ENCODE measurements around the gene TTC39A. TPM values are rescaled to one million over a fixed set of nuclear protein-coding genes. Genes with fewer than 3 reads are reported as not detected.

TTC39A gene
- total RNA-seq, 1 experiment from 2014 or later: 0.35 TPM

DNA sequence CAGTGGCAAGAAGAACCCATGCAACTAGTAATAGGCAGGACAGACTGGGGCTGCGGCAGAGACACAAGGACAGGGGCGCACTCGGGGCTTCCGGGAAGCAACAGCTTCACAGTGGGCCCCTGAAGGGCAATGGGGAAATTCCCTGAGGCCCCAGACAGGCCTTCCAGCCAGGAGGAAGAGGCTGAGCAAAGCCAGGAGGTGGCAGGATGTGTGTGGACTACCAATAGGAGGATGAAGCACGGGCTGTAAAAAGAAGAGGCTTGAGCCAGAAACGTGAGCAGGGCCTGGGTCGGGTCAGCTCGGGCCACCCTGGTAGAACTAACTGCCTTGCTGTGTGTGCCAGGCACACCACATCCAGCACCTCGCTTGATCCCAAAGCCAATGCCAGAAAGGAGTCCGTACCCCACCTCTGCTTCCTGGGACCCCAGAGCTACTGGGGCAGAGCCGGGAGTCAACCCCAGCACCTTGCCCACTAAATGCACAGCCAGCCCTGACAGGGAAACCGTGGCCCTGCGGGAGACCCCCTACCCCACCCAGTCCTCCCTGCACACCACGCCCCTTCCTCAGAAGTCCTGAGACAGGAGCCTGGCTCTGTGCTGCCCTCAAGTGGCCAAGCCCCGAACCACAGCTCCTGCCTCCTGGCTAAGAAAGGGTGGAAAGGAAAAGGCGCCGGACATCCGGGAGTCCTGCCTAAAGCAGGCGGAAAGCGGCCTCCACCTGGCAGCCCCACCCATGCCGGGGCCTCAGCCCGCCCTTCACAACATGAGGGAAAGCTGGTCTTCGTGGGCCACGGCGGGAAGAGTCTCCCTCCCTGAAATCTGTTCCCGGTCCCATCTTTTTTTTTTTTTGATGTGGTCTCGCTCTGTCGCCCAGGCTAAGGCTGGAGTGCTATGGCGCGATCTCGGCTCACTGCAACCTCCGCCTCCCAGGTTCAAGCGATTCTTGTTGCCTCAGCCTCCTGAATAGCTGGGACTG lies 33.7 kb downstream of the TTC39A start:
- Mint-ChIP-seq H3K9me3 (ENCODE audit: unreplicated experiment) (no peaks in the 10 kb centered on the region), H3K27ac (ENCODE audit: low read depth, unreplicated experiment) (no peak overlapping the region), H3K4me3 (ENCODE audit: unreplicated experiment) (peak overlapping the region; percentile 41), H3K36me3 (ENCODE audit: insufficient read depth, unreplicated experiment) (no peaks in the 10 kb centered on the region), H3K4me1 (ENCODE audit: insufficient read depth, unreplicated experiment) (peaks cover 13% of the 10 kb centered on the region), H3K27me3 (ENCODE audit: insufficient read depth, unreplicated experiment) (no peaks in the 10 kb centered on the region)
- peak; percentile 83 for DNase-seq (ENCODE audit: unreplicated experiment)
- no TSS peak for BruUV-seq (replicated peaks)
- TF ChIP-seq, protein P1, sequence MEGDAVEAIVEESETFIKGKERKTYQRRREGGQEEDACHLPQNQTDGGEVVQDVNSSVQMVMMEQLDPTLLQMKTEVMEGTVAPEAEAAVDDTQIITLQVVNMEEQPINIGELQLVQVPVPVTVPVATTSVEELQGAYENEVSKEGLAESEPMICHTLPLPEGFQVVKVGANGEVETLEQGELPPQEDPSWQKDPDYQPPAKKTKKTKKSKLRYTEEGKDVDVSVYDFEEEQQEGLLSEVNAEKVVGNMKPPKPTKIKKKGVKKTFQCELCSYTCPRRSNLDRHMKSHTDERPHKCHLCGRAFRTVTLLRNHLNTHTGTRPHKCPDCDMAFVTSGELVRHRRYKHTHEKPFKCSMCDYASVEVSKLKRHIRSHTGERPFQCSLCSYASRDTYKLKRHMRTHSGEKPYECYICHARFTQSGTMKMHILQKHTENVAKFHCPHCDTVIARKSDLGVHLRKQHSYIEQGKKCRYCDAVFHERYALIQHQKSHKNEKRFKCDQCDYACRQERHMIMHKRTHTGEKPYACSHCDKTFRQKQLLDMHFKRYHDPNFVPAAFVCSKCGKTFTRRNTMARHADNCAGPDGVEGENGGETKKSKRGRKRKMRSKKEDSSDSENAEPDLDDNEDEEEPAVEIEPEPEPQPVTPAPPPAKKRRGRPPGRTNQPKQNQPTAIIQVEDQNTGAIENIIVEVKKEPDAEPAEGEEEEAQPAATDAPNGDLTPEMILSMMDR (IDR thresholded peaks at IDR 0.05; ENCODE audit: unreplicated experiment): peak; percentile 98
- ChIA-PET CTCF (interaction anchor here (0.6 to 5.7 kb wide), 40 partner anchors 9 to 680 kb away, joined by 3 to 69 read pairs (median 4); no protein-coding TSS in a partner anchor), POLR2A (interaction anchor here (0.9 to 1.7 kb wide), 8 partner anchors 16 to 522 kb away, joined by 3 to 7 read pairs (median 4); partner anchors contain the start of genes CDKN2C and RNF11)
- intact Hi-C loops (cut with micrococcal nuclease): loop anchor here (1.0 to 10.0 kb wide), 5 partner anchors 62 to 932 kb away; partner anchors contain the start of gene RNF11

DNA sequence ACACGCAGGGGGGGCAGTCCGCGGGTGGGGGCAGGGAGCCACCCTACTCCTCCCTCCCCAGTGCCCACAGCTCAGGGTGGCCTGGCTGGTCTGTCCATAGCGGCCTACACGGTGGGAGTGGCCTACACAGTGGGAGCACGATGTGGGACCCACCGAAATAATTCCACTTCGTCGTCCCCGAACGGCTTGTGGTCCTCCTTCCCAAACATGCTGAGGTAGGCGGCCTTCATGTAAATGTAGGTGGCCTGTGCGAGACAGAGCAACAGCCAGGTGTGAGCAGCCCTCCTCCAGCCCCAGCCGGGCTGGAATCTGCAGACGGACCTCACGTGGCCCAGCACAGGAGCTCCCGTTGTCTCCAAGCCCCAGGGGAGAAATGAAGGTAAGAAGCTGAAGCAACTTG lies 34.4 kb downstream of the TTC39A start:
- Mint-ChIP-seq H3K27me3 (ENCODE audit: insufficient read depth, unreplicated experiment) (no peaks in the 10 kb centered on the region), H3K9me3 (ENCODE audit: unreplicated experiment) (no peaks in the 10 kb centered on the region), H3K36me3 (ENCODE audit: insufficient read depth, unreplicated experiment) (no peaks in the 10 kb centered on the region), H3K4me1 (ENCODE audit: insufficient read depth, unreplicated experiment) (peaks cover 13% of the 10 kb centered on the region), H3K27ac (ENCODE audit: low read depth, unreplicated experiment) (no peak overlapping the region), H3K4me3 (ENCODE audit: unreplicated experiment) (no peak overlapping the region)
- intact Hi-C loops (cut with micrococcal nuclease): loop anchor here (10.0 kb wide), 3 partner anchors 61 to 931 kb away; partner anchors contain the start of gene RNF11
- POLR2A ChIA-PET: interaction anchor here (1.1 to 1.7 kb wide), 3 partner anchors 60 to 522 kb away, joined by 3 to 7 read pairs (median 4); partner anchors contain the start of genes CDKN2C and RNF11
- BruUV-seq (replicated peaks): no TSS peak
- CTCF ChIA-PET: interaction anchor here (0.6 to 5.7 kb wide), 23 partner anchors 9 to 422 kb away, joined by 3 to 69 read pairs (median 6); no protein-coding TSS in a partner anchor
- TF ChIP-seq, protein P1 (IDR thresholded peaks at IDR 0.05; ENCODE audit: unreplicated experiment): no peak
- DNase-seq (ENCODE audit: unreplicated experiment): no peak

DNA sequence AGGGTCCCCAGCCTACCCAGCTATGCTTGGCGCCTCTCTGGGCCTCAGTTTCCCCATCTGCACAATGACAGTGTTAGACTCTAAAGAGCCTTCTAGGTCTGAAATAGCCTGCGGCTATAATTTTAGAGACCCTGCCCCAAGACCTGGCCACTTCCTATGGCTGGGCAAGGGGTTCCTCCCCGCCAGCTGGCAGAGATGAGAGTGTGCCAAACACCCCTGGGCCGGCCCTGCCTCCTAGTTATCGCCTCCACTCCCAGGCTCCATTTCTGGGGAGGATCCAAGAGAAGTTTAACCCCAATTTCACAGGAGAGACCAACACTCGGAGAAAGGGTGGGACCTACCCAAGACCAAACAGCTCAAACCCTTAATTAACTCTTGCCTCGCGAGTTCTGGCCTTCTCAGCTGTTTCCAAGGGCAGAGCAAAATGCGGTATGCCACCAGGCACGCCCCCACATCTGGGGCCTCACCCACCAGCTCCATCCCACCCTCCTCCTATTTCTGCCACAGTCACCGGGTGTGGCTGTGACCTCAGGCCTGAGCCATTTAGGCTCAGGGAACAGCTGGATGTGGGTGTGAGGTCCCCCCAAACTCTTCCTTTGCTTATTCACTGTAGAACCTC lies 35.7 kb downstream of the TTC39A start:
- Mint-ChIP-seq H3K4me1 (ENCODE audit: insufficient read depth, unreplicated experiment) (peaks cover 13% of the 10 kb centered on the region), H3K27me3 (ENCODE audit: insufficient read depth, unreplicated experiment) (no peaks in the 10 kb centered on the region), H3K9me3 (ENCODE audit: unreplicated experiment) (no peaks in the 10 kb centered on the region), H3K36me3 (ENCODE audit: insufficient read depth, unreplicated experiment) (no peaks in the 10 kb centered on the region), H3K27ac (ENCODE audit: low read depth, unreplicated experiment) (no peak overlapping the region), H3K4me3 (ENCODE audit: unreplicated experiment) (no peak overlapping the region)
- no peak for DNase-seq (ENCODE audit: unreplicated experiment)
- no TSS peak for BruUV-seq (replicated peaks)
- CTCF ChIA-PET: interaction anchor here (0.8 to 5.7 kb wide), 11 partner anchors 11 to 365 kb away, joined by 3 to 69 read pairs (median 5); no protein-coding TSS in a partner anchor
- POLR2A ChIA-PET: interaction anchor here (0.6 kb wide), 1 partner anchor 62 kb away, joined by 5 read pairs; no protein-coding TSS in a partner anchor
- TF ChIP-seq, protein P1 (IDR thresholded peaks at IDR 0.05; ENCODE audit: unreplicated experiment): no peak
- intact Hi-C loops (cut with micrococcal nuclease): loop anchor here (10.0 kb wide), 3 partner anchors 60 to 930 kb away; partner anchors contain the start of gene RNF11
